OCI-LY7 (cell line): ENCODE data around the gene MDFIC. TPM values are rescaled to one million over a fixed set of nuclear protein-coding genes. Genes with fewer than 3 reads are reported as not detected.

Experiments
- BruUV-seq: library from RNA; stranded (reverse); fragments of 400-500 nt; replicated peaks from 2 replicates; lab custom pipeline; 2021; lab: Mats Ljungman, UMichigan
- CTCF ChIA-PET: fragments of 300-600 bp; sonication (Branson Sonifier 250); formaldehyde crosslinking; loops from one replicate; lab custom pipeline; 2022; ENCODE audit warnings: antibody characterized with exemption; ENCODE audit not compliant: unreplicated experiment; lab: Charles Lee
- POLR2A ChIA-PET: fragments of 300-600 bp; sonication (Branson Sonifier 250); formaldehyde crosslinking; loops from one replicate; lab custom pipeline; 2022; ENCODE audit warnings: antibody characterized with exemption; lab: Charles Lee
- DNase-seq: peaks from one replicate; pipeline ENCODE4 v3.0.0-alpha.2; 2015; ENCODE audit warnings: low spot score
- H2AFZ ChIP-seq: fragments of 200-600 bp; sonication (generic), shearing (Covaris generic); 2 replicates; pipeline ENCODE4 v1.6.1; 2014; ENCODE audit warnings: mild to moderate bottlenecking, antibody characterized with exemption, low read length, moderate library complexity
- H3K27ac ChIP-seq: fragments of 200-600 bp; sonication (generic); 2 replicates; pipeline ENCODE4 v1.5.1; 2014; ENCODE audit warnings: mixed run types, low read depth, mild to moderate bottlenecking, moderate library complexity, low read length, inconsistent platforms; ENCODE audit not compliant: poor library complexity, severe bottlenecking
- H3K36me3 ChIP-seq: fragments of 200-600 bp; sonication (generic); 2 replicates; pipeline ENCODE4 v1.6.1; 2014; ENCODE audit warnings: mild to moderate bottlenecking, antibody characterized with exemption, low read length, moderate library complexity, mixed read lengths; ENCODE audit not compliant: insufficient read depth
- H3K4me1 ChIP-seq: fragments of 200-600 bp; sonication (generic); 2 replicates; pipeline ENCODE4 v1.5.1; 2014; ENCODE audit warnings: mild to moderate bottlenecking, low read length; ENCODE audit not compliant: insufficient read depth, poor library complexity, severe bottlenecking
- H3K4me2 ChIP-seq: fragments of 200-600 bp; sonication (generic); 2 replicates; pipeline ENCODE4 v1.6.1; 2014; ENCODE audit warnings: mild to moderate bottlenecking, low read length
- H3K4me3 ChIP-seq: fragments of 200-600 bp; sonication (generic); 2 replicates; pipeline ENCODE4 v1.5.1; 2014; ENCODE audit warnings: mild to moderate bottlenecking, low read depth, low read length; ENCODE audit not compliant: poor library complexity, severe bottlenecking
- H3K79me2 ChIP-seq: fragments of 200-600 bp; sonication (generic); 2 replicates; pipeline ENCODE4 v1.6.1; 2016; ENCODE audit warnings: low read depth, mild to moderate bottlenecking, low read length, moderate library complexity, mixed read lengths; ENCODE audit not compliant: insufficient read depth
- H3K9me2 ChIP-seq: fragments of 200-600 bp; sonication (generic); 2 replicates; pipeline ENCODE4 v1.6.1; 2016; ENCODE audit warnings: mild to moderate bottlenecking, low read length, mixed read lengths; ENCODE audit not compliant: insufficient read depth
- H3K9me3 ChIP-seq: fragments of 200-600 bp; sonication (generic); 2 replicates; pipeline ENCODE4 v1.6.1; 2014; ENCODE audit warnings: mild to moderate bottlenecking, mixed run types, low read length, mixed read lengths
- H4K20me1 ChIP-seq: fragments of 200-600 bp; sonication (generic); 2 replicates; pipeline ENCODE4 v1.6.1; 2014; ENCODE audit warnings: mild to moderate bottlenecking, antibody characterized with exemption, low read length, moderate library complexity, mixed read lengths; ENCODE audit not compliant: insufficient read depth
- EZH2phosphoT487 ChIP-seq: fragments of 200-600 bp; sonication (generic); IDR thresholded peaks from 2 replicates; pipeline ENCODE4 v1.6.1; 2018; ENCODE audit warnings: low read depth, borderline replicate concordance, mild to moderate bottlenecking, mixed run types, antibody characterized with exemption, low read length, moderate library complexity, mixed read lengths
- intact Hi-C: fragments of 100-400 bp; cut with micrococcal nuclease; formaldehyde crosslinking; loops from one replicate; pipeline ENCODE4 v1.10.0; 2022; ENCODE audit not compliant: unreplicated experiment
- total RNA-seq, 2 experiments: library from RNA; depleted of rRNA in 1 of 2; stranded (reverse); fragments of >200 nt in 1 of 2; shearing (Covaris generic) in 1 of 2; gene quantifications; 2 replicates each; pipeline ENCODE4 v1.2.3, GENCODE V29; 2014 to 2022
- TF ChIP-seq, protein P1 (sequence below): fragments of 200-600 bp; sonication (generic); conservative IDR thresholded peaks from 2 replicates; pipeline ENCODE4 v1.5.1; 2014; ENCODE audit warnings: mild to moderate bottlenecking, antibody characterized with exemption, low read length, moderate library complexity, mixed read lengths

The MDFIC gene
- total RNA-seq, 2 experiments from 2014 or later: not detected

GRCh38 chr7:115004121-115004520, 82.2 kb downstream of the MDFIC start:
- intact Hi-C loops: no loop called here
- no peak for DNase-seq
- BruUV-seq: no TSS peak
- H3K36me3 ChIP-seq: no peaks in the 10 kb centered on the region
- no peaks in the 10 kb centered on the region for H4K20me1 ChIP-seq
- ChIA-PET POLR2A (no interaction called here), CTCF (no interaction called here)
- no peak overlapping the region for H3K4me2 ChIP-seq
- H3K9me2 ChIP-seq: no peaks in the 10 kb centered on the region
- no peak overlapping the region for H3K4me3 ChIP-seq
- H3K9me3 ChIP-seq: no peaks in the 10 kb centered on the region
- H3K27ac ChIP-seq: no peak overlapping the region
- no peaks in the 10 kb centered on the region for H3K79me2 ChIP-seq
- H2AFZ ChIP-seq: no peak overlapping the region
- no peaks in the 10 kb centered on the region for H3K4me1 ChIP-seq
- TF ChIP-seq, protein P1, sequence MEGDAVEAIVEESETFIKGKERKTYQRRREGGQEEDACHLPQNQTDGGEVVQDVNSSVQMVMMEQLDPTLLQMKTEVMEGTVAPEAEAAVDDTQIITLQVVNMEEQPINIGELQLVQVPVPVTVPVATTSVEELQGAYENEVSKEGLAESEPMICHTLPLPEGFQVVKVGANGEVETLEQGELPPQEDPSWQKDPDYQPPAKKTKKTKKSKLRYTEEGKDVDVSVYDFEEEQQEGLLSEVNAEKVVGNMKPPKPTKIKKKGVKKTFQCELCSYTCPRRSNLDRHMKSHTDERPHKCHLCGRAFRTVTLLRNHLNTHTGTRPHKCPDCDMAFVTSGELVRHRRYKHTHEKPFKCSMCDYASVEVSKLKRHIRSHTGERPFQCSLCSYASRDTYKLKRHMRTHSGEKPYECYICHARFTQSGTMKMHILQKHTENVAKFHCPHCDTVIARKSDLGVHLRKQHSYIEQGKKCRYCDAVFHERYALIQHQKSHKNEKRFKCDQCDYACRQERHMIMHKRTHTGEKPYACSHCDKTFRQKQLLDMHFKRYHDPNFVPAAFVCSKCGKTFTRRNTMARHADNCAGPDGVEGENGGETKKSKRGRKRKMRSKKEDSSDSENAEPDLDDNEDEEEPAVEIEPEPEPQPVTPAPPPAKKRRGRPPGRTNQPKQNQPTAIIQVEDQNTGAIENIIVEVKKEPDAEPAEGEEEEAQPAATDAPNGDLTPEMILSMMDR: no peak
- no peak for TF ChIP-seq EZH2phosphoT487

DNA sequence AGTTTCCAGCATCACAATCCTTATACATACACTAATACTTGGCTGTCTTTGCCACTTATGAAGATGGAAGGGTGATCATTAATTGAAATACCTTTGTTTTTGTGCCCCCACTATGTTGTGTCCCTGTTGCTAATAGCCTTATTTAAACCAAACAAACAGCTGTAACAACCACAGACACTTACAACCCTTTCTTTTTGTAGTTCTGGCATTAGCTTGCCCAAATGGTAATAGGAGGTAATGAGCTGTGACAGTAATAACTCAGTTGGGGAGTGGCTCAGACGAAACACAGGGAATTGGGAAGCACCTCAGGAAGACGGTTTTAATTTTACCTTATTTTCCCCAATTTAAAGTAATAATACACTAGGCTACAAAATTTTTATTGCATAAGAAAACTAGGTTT, 83.4 kb downstream of the MDFIC start:
- no peaks in the 10 kb centered on the region for H3K36me3 ChIP-seq
- no peak for DNase-seq
- ChIA-PET CTCF (no interaction called here), POLR2A (no interaction called here)
- no peak overlapping the region for H3K27ac ChIP-seq
- H4K20me1 ChIP-seq: no peaks in the 10 kb centered on the region
- H3K9me2 ChIP-seq: no peaks in the 10 kb centered on the region
- BruUV-seq: no TSS peak
- intact Hi-C loops: no loop called here
- no peaks in the 10 kb centered on the region for H3K9me3 ChIP-seq
- H3K79me2 ChIP-seq: no peaks in the 10 kb centered on the region
- H3K4me2 ChIP-seq: no peak overlapping the region
- H2AFZ ChIP-seq: no peak overlapping the region
- no peak overlapping the region for H3K4me3 ChIP-seq
- TF ChIP-seq, protein P1: no peak
- TF ChIP-seq EZH2phosphoT487: no peak
- H3K4me1 ChIP-seq: no peaks in the 10 kb centered on the region

DNA sequence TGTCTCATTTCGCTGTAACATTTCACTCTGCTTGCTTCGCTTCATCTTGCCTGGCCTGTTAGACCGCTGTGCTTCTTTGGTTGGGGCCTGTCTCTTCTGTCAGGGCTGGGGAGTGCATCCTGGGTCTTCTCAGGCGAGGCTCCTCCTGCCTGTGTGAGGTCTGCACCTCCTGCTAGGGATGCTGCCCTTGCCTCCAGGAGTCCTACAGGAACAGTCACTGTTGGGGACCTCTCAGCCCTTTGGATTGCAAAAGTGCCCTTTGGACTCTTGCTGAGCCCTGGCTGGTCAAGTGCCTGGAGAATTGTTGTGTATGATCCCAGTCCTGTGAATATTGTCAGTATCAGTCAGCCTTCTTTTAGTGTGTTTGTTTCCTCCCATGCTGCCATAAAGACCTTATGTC, 84.1 kb downstream of the MDFIC start:
- H3K9me2 ChIP-seq: no peaks in the 10 kb centered on the region
- TF ChIP-seq, protein P1: no peak
- TF ChIP-seq EZH2phosphoT487: no peak

More for the DNA sequence above, 84.1 kb downstream of the MDFIC start:
- no peaks in the 10 kb centered on the region for H3K79me2 ChIP-seq
- intact Hi-C loops: no loop called here
- BruUV-seq: no TSS peak
- POLR2A ChIA-PET: no interaction called here
- no peaks in the 10 kb centered on the region for H3K4me1 ChIP-seq
- no peak overlapping the region for H2AFZ ChIP-seq
- H3K4me2 ChIP-seq: no peak overlapping the region
- H3K27ac ChIP-seq: no peak overlapping the region
- no peaks in the 10 kb centered on the region for H4K20me1 ChIP-seq
- H3K4me3 ChIP-seq: no peak overlapping the region
- DNase-seq: no peak
- H3K36me3 ChIP-seq: no peaks in the 10 kb centered on the region
- CTCF ChIA-PET: no interaction called here
- no peaks in the 10 kb centered on the region for H3K9me3 ChIP-seq
